GM19035 (cell line): ENCODE data around the gene SP140.
"Not testable (repeated sequence)": the region's sequence is repeated elsewhere in the genome, so short reads cannot be mapped to it uniquely, and the experiment has no call there.

ENCODE experiments used
- ATAC-seq: cut with Tn5 transposase; IDR thresholded peaks from one replicate; pipeline ENCODE4 v1.9.1; 2021; ENCODE audit not compliant: unreplicated experiment

The SP140 gene

GRCh38 chr2:230282936-230283335 lies 57.4 kb downstream of the SP140 start:
- ATAC-seq = no peak

DNA sequence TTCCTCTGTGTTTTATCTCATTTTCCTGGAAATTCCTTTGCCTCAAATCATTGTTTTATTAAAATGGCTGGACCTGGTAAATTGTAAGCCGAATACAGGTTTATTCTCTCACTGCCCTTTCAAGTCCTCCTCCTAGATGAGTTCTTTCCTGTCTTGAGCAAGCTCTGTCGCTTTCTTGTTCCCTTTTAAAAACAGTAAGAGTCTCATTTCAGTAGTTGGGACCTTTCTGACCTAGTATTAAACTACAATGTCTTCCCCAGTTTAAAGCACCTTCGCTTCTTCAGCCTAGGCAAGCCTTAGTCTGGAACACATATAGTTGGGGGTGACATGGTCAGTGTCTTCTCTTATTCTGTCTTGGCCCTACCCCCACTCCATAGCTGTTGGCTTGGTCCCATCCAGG lies 60.5 kb downstream of the SP140 start:
- no peak for ATAC-seq

DNA sequence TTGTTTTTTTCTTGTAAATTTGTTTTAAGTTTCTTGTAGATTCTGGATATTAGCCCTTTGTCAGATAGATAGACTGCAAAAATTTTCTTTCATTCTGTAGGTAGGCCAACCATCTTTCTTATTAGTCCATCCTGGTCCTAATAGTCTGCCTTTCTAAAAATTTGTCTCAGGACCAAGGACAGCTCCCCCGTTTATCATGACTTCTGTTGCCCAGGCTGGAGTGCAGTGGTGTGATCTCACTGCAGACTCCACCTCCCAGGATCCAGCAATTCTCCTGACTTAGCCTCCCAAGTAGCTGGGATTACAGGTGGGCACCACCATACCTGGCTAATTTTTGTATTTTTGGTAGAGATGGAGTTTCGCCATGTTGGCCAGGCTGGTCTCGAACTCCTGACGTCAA lies 63.8 kb downstream of the SP140 start:
- not testable (repeated sequence) for ATAC-seq

GRCh38 chr2:230295192-230295591 lies 69.7 kb downstream of the SP140 start:
- ATAC-seq = no peak

DNA sequence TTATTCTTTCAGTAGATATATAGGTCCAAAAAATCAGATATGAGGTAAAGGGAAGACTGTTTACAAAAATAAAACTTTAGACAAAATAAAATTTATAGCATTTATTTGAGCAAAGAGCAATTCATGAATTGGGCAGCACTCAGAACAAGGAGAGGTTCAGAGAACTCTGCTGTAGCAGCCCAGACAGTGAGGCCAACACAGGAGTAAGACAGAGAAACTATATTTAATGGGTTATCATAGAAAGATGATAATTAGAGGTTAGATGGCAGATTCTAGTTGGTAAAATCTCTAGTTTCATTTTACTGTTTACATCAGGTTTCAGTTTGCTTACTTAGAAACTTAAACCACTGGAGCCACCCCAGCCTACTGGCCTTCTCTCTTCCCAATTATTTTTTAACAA lies 71.4 kb downstream of the SP140 start:
- no peak for ATAC-seq

GRCh38 chr2:230299618-230300017 lies 74.1 kb downstream of the SP140 start:
- ATAC-seq = no peak

- ATAC-seq = no peak
These were observed 80.1 kb downstream of the SP140 start for GRCh38 chr2:230305416-230306275.

DNA sequence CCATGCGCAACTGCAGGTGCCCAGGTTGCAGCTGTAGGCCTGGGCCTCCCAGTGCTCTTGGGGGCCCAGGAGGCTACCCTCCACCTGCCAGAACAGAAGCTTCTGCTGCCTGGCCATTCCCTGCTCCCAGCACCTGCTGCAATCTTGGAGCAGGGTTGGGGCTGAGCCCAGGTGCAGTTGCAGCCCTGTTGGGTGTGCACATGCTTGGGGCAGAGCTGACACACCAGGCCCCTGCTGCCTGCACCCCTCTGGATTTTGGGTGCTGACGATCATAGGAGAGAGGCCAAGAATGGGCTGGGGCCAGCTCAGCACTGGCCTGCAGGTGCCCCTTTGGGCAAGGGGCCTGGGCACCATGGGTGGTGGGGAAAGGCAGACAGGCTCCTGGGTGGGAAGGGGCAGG lies 80.9 kb downstream of the SP140 start:
- ATAC-seq = no peak

GRCh38 chr2:230307485-230307884 lies 81.9 kb downstream of the SP140 start:
- no peak for ATAC-seq

DNA sequence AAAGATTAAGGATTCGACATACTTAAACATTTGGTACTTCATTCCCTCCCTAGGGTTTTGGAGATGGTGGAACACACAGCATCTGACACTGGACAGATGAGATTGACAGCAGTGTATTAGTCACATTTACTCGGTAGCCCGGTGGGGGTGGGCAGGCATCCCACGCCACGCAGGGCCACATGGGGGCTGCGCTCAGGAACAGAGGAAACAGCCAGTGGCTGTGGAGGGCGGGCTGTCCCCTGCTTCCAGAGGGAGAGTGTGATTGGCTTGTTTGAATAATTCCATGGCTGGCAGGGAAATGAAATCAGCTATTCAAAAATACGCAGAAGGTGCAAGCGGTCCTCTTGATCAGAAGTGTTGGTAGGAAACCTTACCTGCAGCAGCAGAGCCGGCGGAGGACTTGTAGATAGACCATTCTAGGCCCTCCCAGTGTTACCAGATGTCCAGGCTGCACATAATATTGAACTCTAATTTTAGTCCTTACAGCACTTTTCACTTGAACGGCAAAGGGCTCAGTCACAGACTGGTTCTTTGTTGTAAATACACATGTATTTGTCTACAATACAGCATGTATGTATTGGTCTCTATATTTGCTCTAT lies 83.0 kb downstream of the SP140 start:
- no peak for ATAC-seq

- not testable (repeated sequence) for ATAC-seq
These were observed 85.3 kb downstream of the SP140 start for GRCh38 chr2:230310792-230311191.

DNA sequence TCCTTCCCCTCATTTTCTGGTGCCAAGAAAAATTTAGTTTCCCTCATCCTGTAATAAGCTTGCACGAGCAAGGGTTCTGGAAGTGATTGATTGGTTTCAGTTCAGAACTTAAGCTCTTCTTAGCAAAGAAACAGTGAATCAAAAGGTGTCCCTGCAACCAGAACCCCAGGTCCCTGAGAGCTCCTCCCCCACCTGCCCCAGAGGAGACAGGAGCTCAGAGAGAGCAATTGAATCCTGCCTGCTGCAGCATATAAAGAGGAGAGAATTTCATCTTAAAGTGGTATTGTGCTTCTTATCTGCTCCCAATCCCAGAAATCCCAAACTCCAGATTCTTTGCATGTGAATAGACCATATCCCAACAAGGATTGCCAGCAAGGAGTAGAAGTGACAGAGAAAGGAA lies 86.1 kb downstream of the SP140 start:
- ATAC-seq = not testable (repeated sequence)

- ATAC-seq = no peak
These were observed 87.1 kb downstream of the SP140 start for GRCh38 chr2:230312638-230313037.

- ATAC-seq = no peak
These were observed 91.8 kb downstream of the SP140 start for GRCh38 chr2:230317366-230317765.

DNA sequence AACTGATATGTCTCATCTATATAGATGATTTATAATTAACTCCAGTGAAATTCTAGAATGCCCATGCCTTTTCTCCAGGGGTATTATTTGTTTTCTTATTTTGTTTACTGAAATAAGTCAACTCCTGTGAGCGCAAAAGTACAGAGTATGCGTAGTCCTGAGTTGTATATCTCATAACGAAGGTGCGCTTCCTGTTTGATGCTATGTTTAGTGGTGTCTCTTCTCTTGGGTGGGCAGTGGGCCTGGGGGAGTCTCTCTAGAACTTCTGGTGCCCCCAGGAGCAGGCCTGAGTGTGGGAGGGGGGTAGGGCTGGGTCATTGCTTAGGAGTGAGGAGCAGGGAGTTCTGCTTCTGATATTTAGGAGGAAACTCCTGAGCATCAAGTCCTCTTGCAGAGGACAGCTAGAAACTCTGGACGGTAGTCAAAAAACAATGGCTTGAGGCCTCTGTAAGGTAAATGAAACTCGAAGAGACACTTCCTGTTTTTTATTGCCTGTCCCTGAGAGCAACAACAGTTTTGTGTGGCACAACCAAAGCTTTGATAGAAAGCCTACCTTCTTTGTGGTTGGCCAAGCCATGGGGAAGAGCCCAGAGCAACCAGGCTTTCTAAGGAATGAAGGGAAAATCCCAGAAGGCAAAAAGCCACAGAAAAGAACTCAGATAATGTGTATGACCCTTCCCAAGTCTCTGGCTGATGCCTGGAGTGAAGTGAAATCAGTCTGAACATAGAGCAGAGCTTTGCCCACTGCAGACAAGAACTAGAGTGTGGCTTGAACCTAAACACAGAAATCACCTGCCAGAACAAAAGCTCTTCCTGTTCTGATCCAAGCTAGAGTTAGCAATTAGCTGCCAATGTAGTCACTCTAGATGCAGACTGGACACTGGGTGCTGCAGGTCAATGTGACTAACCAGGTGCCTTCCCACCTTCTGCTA lies 92.9 kb downstream of the SP140 start:
- peak; percentile 60 for ATAC-seq

DNA sequence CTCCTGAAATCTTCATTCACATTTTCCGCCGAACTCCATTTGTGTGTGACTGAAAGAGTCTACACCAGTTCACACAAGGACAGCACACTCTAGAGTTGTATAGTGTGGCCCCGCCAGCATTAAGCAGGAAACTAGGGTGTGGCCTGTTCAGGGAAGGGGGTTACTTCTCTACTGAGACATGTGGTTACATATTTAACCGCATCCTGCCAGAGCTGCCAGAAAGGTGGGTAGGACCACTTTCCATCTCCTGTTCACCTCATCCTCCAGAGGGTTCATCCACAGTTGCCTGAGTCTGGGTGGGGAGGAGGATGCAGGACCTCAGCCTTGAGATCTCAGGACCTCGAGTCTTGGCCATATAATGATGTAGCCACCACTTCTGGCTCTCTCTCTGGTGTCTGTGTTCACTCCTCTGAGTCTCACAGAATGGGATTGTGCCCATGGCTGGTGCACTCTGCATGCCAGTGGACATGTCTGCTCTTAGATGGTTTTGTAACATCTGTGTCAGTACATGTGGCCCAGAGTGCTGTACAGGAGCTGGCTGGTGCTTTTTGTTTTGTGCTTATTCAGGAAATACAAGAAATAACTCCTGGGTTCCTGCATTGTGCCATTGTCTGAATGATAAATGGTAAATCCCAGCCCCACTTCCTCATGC lies 93.8 kb downstream of the SP140 start:
- peak; percentile 65 for ATAC-seq

DNA sequence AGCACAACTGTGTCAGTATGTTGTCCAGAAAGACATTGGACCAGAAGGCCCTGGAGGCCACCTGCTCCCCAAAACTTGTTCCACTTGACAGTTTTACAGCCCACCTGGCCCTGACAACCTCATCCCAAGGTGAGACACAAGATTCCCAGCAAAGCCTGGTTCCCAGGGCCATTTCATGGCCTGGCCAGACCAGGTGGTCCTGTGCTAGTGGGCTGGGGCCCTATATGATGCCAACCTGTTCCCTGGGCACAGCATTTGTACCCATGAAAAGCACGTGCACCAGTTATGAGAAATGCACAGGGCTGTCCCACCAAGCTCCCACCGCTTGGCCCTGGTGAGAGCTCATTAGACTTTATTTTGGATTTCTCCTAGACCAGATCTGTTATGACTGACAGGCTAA lies 95.5 kb downstream of the SP140 start:
- no peak for ATAC-seq

DNA sequence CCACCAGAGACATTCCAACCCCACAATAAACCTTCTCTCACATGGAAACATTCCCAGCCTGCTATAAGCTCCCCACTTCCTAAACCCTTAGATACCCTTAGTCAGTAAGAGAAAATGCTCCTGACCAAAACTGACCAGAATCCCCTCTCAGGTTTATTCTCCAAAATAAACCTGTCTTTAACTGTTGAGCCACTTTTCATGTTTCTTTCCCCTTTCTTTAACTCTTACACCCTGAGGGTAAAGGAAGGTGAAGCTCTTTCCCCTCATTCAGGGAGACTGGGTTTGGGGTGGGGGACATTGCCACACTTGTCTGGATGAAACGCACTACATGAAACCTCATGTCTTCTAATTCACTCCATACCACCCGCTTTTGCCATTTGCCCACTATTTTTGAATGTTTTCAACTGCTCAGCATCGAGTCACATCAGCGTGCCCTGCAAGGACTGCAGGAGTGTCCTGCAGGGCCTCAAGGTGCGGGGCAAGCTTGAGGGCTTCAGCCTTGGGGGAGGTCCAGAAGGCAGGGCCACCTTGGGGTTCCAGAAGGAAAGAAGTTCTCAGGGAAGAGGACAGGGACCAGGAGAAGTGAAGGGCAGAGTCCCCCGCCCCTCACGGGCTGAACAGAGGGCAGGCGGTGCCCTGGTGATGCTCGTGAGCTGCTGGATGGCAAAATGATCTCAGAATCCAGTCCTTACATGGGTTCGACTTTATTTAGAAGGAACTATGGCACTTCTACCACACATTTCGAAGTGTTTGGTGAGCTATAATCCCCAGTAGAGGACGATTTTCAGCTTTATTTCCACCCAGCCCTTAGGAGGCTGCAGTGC lies 97.2 kb downstream of the SP140 start:
- ATAC-seq = no peak

- no peak for ATAC-seq
These were observed 98.0 kb downstream of the SP140 start for GRCh38 chr2:230323385-230324106.
